HG03060 (cell line): ENCODE measurements around the gene KIF6.
"Not testable (repeated sequence)": the region's sequence is repeated elsewhere in the genome, so short reads cannot be mapped to it uniquely, and the experiment has no call there.

ENCODE experiments used
- ATAC-seq: cut with Tn5 transposase; IDR thresholded peaks from one replicate; pipeline ENCODE4 v1.9.1; 2021; ENCODE audit warnings: low read depth, moderate number of reproducible peaks; ENCODE audit not compliant: unreplicated experiment

Gene KIF6

GRCh38 chr6:39723350-39723749, 1.9 kb downstream of the KIF6 start:
- ATAC-seq = not testable (repeated sequence)

GRCh38 chr6:39714802-39715201, 10.4 kb downstream of the KIF6 start:
- ATAC-seq = no peak

- ATAC-seq = no peak
These were observed 17.1 kb downstream of the KIF6 start for GRCh38 chr6:39707962-39708683.

DNA sequence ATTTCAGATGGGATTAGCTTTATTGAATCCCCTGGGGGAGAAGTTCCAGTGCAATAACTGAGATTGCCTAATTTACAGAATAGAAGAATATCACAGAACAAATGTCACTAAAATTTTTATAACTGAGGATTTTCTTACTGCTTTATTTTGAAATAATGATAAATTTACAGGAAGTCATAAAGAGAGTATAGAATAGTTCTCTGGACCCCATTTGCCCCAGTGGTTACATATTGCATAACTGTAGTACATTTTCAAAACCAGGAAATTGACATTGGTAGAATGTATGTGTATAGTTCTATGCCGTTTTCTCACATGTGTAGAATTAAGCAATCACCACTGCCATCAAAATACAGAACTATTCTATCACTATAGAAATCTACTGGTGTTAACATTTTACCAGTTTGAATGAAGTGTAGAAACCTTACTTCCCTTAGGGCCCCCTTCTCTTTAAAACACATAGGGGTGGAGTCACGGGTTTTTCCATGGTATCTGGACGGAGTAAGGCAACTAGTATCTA, 18.3 kb downstream of the KIF6 start:
- ATAC-seq = no peak

DNA sequence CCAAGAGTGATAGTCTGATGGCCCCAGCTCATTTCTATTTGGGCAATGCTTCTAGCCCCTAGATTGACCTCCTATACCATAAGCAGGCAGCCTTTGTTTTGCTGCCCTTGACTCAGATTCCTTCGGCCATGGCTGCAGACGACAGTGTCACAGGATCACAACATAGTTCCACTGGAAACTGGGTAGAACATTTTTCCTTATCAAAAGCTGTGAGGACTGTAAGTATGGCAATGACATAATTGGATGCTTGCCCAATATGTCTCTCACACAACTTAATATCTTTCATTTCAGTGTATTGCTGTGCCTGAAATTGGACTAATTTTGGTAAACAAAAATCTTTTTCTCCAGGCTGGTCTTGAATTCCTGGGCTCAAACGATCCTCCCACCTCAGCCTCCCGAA, 22.9 kb downstream of the KIF6 start:
- no peak for ATAC-seq

- no peak for ATAC-seq
These were observed 24.8 kb downstream of the KIF6 start for GRCh38 chr6:39700362-39700761.

GRCh38 chr6:39698789-39699188, 26.4 kb downstream of the KIF6 start:
- ATAC-seq = no peak

GRCh38 chr6:39696986-39697788, 28.0 kb downstream of the KIF6 start:
- ATAC-seq = no peak

DNA sequence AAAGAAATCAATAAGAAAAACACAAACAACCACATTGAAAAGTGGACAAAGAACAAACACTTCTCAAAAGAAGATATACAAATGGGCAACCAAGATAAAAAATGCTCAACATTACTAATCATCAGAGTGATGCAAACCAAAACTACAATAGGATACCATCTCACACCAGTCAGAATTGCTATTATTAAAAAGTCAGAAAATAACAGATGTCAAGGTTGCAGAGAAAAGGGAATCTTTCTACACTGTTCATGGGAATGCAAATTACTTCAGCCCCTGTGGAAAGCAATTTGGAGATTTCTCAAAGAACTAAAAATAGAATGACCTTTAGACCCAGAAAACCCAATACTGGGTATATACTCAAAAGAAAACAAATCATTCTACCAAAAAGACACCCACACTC, 29.8 kb downstream of the KIF6 start:
- no peak for ATAC-seq

- ATAC-seq = no peak
These were observed 32.0 kb downstream of the KIF6 start for GRCh38 chr6:39693206-39693605.

DNA sequence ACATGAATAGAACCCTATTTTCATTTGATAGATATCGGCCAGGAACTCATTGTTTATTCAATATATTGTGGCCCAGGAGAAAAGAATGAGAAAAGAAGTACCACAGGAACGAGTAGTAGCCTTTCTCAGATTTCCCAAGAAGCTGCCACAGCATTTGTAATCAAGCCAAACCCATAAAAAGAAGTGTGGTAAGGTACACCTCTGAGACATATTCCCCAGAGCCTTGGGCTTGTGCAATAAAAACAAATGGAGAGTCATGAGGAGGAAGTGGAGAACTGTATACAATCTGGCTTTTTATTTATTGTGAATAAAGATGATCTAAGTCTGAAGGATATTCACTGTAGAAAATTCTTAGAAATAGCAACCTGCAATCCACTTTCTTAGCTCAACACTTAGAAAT, 36.7 kb downstream of the KIF6 start:
- no peak for ATAC-seq

GRCh38 chr6:39686976-39687375, 38.2 kb downstream of the KIF6 start:
- ATAC-seq = no peak

GRCh38 chr6:39685938-39686337, 39.3 kb downstream of the KIF6 start:
- no peak for ATAC-seq

GRCh38 chr6:39685489-39685826, 39.8 kb downstream of the KIF6 start:
- no peak for ATAC-seq

GRCh38 chr6:39684790-39685488, 40.3 kb downstream of the KIF6 start:
- ATAC-seq = no peak

DNA sequence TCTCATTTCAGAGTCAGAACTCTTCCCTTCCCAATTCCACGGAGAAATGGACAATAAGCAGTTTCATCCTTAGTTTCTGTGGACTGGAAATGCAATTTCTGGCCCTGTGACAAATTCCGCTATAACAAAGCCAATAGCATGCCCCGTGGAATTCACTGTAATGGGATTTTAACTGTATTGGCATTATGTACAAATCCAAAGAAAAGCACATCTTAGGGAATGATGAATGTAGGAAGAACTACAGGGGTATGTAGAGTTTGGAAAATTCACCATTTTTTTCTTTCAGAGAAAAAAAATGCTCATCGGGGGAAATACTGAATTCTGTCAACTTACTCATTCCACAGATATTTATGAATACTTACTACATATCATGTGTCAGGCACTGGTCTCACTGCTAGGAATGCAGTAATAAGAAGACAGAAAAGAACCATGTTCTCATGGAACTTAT, 43.5 kb downstream of the KIF6 start:
- no peak for ATAC-seq

- ATAC-seq = no peak
These were observed 46.3 kb downstream of the KIF6 start for GRCh38 chr6:39678914-39679313.

DNA sequence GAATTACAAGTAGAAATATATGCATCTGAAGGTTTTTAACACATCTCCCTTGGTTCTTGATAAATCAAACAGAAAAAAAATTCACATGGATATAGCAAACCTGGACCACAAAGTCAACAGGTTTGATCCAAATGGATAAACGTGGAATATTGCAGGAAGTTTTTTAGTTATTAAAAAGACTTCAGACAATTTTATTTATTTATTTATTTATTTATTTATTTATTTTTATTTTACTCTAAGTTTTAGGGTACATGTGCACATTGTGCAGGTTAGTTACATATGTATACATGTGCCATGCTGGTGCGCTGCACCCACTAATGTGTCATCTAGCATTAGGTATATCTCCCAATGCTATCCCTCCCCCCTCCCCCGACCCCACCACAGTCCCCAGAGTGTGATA, 47.9 kb downstream of the KIF6 start:
- not testable (repeated sequence) for ATAC-seq

DNA sequence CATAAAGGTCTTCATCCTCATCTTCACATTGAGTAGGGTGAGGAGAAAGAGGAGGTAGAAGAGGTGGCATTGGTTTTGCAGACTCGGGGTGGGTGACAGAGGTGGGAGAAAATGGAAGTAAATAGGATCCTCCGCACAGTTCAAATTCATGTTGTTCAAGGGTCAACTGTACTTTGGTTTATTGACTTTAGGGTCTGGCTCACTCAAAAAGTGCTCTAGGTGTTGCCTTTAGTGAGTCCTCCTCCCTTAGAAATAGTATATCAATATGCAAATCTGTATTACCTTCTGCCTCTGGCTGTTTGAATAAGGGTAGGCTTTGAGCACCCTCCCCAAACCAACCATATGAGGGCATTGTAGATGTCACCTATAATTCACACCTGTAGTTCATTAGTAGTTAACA, 54.7 kb downstream of the KIF6 start:
- ATAC-seq = no peak

GRCh38 chr6:39669973-39670342, 55.2 kb downstream of the KIF6 start:
- ATAC-seq = no peak

- ATAC-seq = no peak
These were observed 55.8 kb downstream of the KIF6 start for GRCh38 chr6:39669207-39669972.
